Thyroid gland (tissue), 4 donors: ENCODE measurements around the gene GNG3. TPM values are rescaled to one million over a fixed set of nuclear protein-coding genes. Genes with fewer than 3 reads are reported as not detected.

Source experiments
- DNase-seq, 2 donors: peaks; one replicate each; pipeline ENCODE4 v3.0.0-alpha.2; 2019
- H3K27ac ChIP-seq, 3 donors: fragments of 200-600 bp; sonication (generic); 1 replicate in 2 of 3; 2 replicates in 1 of 3; pipeline ENCODE4 v1.5.1; 2016 to 2019; ENCODE audit warnings: mild to moderate bottlenecking in 1 of 3, moderate library complexity in 1 of 3
- H3K27me3 ChIP-seq: fragments of 200-600 bp; sonication (generic); one replicate; pipeline ENCODE4 v1.5.1; 2019
- H3K36me3 ChIP-seq, 2 donors: fragments of 200-600 bp; sonication (generic); one replicate each; pipeline ENCODE4 v1.5.1; 2016 to 2019
- H3K4me1 ChIP-seq, 2 donors: fragments of 200-600 bp; sonication (generic); one replicate each; pipeline ENCODE4 v1.5.1; 2017 to 2019
- H3K4me3 ChIP-seq, 3 donors: fragments of 200-600 bp; sonication (generic); replicated peaks in 1 of 3; 1 replicate in 2 of 3; 2 replicates in 1 of 3; pipeline ENCODE4 v1.5.1; 2016; ENCODE audit warnings: mild to moderate bottlenecking in 1 of 3
- H3K9me3 ChIP-seq: fragments of 200-600 bp; sonication (generic); one replicate; pipeline ENCODE4 v1.5.1; 2017
- CTCF ChIP-seq, 6 experiments: fragments of 200-600 bp in 3 of 6; fragments of 450-650 bp in 3 of 6; sonication (generic) in 3 of 6; IDR thresholded peaks; one replicate each; pipeline ENCODE4 v1.5.1; 2016 to 2019; ENCODE audit warnings: antibody characterized with exemption in 6 of 6, mild to moderate bottlenecking in 2 of 6, inconsistent platforms in 1 of 6, moderate library complexity in 1 of 6
- POLR2A ChIP-seq, 2 donors: fragments of 450-650 bp; IDR thresholded peaks; one replicate each; pipeline ENCODE4 v1.6.1; 2017; ENCODE audit warnings: antibody characterized with exemption in 2 of 2, mild to moderate bottlenecking in 2 of 2, moderate library complexity in 1 of 2
- WGBS, 2 donors: methylation state at CpG; one replicate each; pipeline ENCODE4 v1.1.5; 2017; 5-methylcytosine and 5-hydroxymethylcytosine counted together
- intact Hi-C: fragments of 100-400 bp; cut with DNase I; formaldehyde crosslinking; loops from one replicate; pipeline ENCODE4 v1.15.1; 2023
- total RNA-seq, 4 donors: library from RNA; depleted of rRNA; stranded (reverse); fragments of >200 nt; gene quantifications; one replicate each; pipeline ENCODE4 v1.2.3, GENCODE V29; 2016

The GNG3 gene
- not detected for total RNA-seq

- intact Hi-C loops = no loop called here
- DNase-seq = peak in 1 of 2 donors; percentile 6
- Histone ChIP-seq H3K9me3 (no peaks in the 10 kb centered on the region), H3K4me3 (peak within 1 kb of the TSS in 2 of 3 donors; percentile 15 to 64), H3K4me1 (peaks cover 20 to 30% of the 10 kb centered on the region in 2 donors), H3K27ac (peak within 1 kb of the TSS; percentile 57 to 88 (median 84)), H3K27me3 (no peaks in the 10 kb centered on the region), H3K36me3 (peaks cover 0 to 11% of the 10 kb centered on the region in 2 donors)
- WGBS, 2 donors = 83 to 94% methylated on average over 9 of the region's 10 CpGs
- TF ChIP-seq CTCF (IDR thresholded peaks at IDR 0.05) (no peak), POLR2A (IDR thresholded peaks at IDR 0.05) (no peak)
Measured at GRCh38 chr11:62707277-62707861, at the start of gene GNG3, which contains the start of gene BSCL2. GNG3 (plus strand) TSS chr11:62707676; CDS start chr11:62708296, 620 bp downstream. BSCL2 (minus strand) TSS chr11:62707424; CDS start chr11:62707195, 229 bp downstream.

- Histone ChIP-seq H3K36me3 (no peaks in the 10 kb centered on the region), H3K27me3 (no peaks in the 10 kb centered on the region), H3K9me3 (no peaks in the 10 kb centered on the region), H3K4me3 (peak overlapping the region; percentile 63 to 93 (median 82)), H3K4me1 (peaks cover 10 to 16% of the 10 kb centered on the region in 2 donors), H3K27ac (peak overlapping the region; percentile 63 to 79 (median 77))
- TF ChIP-seq CTCF (IDR thresholded peaks at IDR 0.05) = no peak
- no peak for TF ChIP-seq POLR2A (IDR thresholded peaks at IDR 0.05)
- peak; percentile 61 to 64 for DNase-seq
- intact Hi-C loops = no loop called here
- 3 to 7% methylated on average over 14 to 27 of the region's 36 CpGs for WGBS, 2 donors
Measured at GRCh38 chr11:62664405-62665074, 42.9 kb upstream of the GNG3 start.

GRCh38 chr11:62665075-62665598 lies 42.3 kb upstream of the GNG3 start, which contains the start of the genes C11orf98 and CSKMT:
C11orf98 (minus strand) TSS chr11:62665210; CDS start chr11:62665169, 41 bp downstream.
CSKMT (plus strand) TSS chr11:62665312; CDS start chr11:62665880, 568 bp downstream.
- intact Hi-C loops = no loop called here
- Histone ChIP-seq H3K4me3 (peak within 1 kb of the TSS; percentile 63 to 93 (median 82)), H3K27ac (peak within 1 kb of the TSS; percentile 63 to 79 (median 77)), H3K36me3 (no peaks in the 10 kb centered on the region), H3K27me3 (no peaks in the 10 kb centered on the region), H3K9me3 (no peaks in the 10 kb centered on the region), H3K4me1 (peaks cover 10 to 16% of the 10 kb centered on the region in 2 donors)
- WGBS, 2 donors = 0 to 2% methylated on average over 5 to 10 of the region's 47 CpGs
- TF ChIP-seq POLR2A (IDR thresholded peaks at IDR 0.05) (peak; percentile 89 to 99), CTCF (IDR thresholded peaks at IDR 0.05) (no peak)
- peak; percentile 94 to 95 for DNase-seq

- H3K36me3 ChIP-seq = no peaks in the 10 kb centered on the region
- peak overlapping the region; percentile 61 to 93 (median 63) for H3K4me3 ChIP-seq
- no peaks in the 10 kb centered on the region for H3K27me3 ChIP-seq
- peak overlapping the region; percentile 56 to 79 (median 77) for H3K27ac ChIP-seq
- 3 to 4% methylated on average over 31 to 36 of the region's 39 CpGs for WGBS, 2 donors
- no peaks in the 10 kb centered on the region for H3K9me3 ChIP-seq
- peak; percentile 67 for DNase-seq
- H3K4me1 ChIP-seq = peaks cover 13 to 20% of the 10 kb centered on the region in 2 donors
- intact Hi-C loops = no loop called here
- TF ChIP-seq CTCF (IDR thresholded peaks at IDR 0.05) (no peak), POLR2A (IDR thresholded peaks at IDR 0.05) (no peak)
Measured at GRCh38 chr11:62665599-62666258, 41.7 kb upstream of the GNG3 start.
